PFSK-1 (cell line): ENCODE results near the gene PCDHGA6.

ENCODE experiments used
- FOXP2 ChIP-seq: optimal IDR thresholded peaks from 2 replicates; pipeline ENCODE3; 2011; ENCODE audit warnings: borderline replicate concordance, control low read depth, inconsistent platforms; ENCODE audit not compliant: insufficient read depth; ENCODE audit errors: extremely low read length, extremely low read depth
- POLR2AphosphoS5 ChIP-seq: IDR thresholded peaks from 2 replicates; pipeline ENCODE4 v1.6.1; 2012; ENCODE audit warnings: low read depth, mild to moderate bottlenecking, control low read depth, low read length, moderate library complexity
- SIN3A ChIP-seq: IDR thresholded peaks from 2 replicates; pipeline ENCODE4 v1.6.1; 2012; ENCODE audit warnings: mild to moderate bottlenecking, low read length, moderate library complexity, borderline replicate concordance; ENCODE audit not compliant: insufficient read depth
- TAF1 ChIP-seq: IDR thresholded peaks from 2 replicates; pipeline ENCODE4 v1.6.1; 2012; ENCODE audit warnings: low read length, control low read depth, borderline replicate concordance; ENCODE audit not compliant: insufficient read depth
- TF ChIP-seq, protein P1 (sequence below), 2 experiments: IDR thresholded peaks; 2 replicates each; pipeline versions ENCODE4 v1.6.1 to v1.8.0; 2011 to 2012; ENCODE audit warnings: low read depth in 2 of 2, low read length in 2 of 2, control low read depth in 1 of 2, inconsistent platforms in 1 of 2, mild to moderate bottlenecking in 1 of 2, moderate library complexity in 1 of 2; ENCODE audit not compliant: insufficient read depth in 1 of 2

DNA sequence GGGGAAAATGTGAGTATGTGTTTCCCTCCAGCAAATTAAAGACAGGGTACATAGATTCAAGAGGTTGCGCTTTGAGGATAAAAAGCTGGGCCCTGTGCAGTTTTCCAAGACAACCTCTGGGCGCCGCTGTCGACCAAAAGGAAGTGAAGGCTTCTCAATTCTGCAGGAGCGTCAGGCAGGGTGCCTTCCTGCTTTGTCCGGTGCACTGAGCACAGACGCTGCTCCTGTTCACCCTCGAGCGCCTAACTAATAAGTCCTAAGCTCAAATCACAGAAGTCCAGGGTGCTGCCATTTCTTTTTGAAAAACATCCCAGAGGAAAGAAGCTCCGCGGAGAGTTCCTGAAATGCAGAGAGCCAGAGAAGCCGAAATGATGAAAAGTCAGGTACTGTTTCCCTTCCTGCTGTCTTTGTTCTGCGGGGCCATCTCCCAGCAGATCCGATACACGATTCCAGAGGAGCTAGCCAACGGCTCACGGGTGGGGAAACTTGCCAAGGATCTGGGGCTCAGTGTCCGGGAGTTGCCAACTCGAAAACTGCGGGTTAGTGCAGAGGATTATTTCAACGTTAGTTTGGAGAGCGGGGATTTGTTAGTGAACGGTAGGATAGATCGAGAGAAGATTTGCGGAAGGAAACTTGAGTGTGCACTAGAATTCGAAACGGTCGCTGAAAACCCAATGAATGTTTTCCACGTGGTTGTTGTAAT lies 23.6 kb upstream of the PCDHGA6 start, which contains the start of gene PCDHGB1:
- TF ChIP-seq POLR2AphosphoS5, result peak; percentile 51; the same call in 1 of the 2 replicates
- TF ChIP-seq, protein P1, sequence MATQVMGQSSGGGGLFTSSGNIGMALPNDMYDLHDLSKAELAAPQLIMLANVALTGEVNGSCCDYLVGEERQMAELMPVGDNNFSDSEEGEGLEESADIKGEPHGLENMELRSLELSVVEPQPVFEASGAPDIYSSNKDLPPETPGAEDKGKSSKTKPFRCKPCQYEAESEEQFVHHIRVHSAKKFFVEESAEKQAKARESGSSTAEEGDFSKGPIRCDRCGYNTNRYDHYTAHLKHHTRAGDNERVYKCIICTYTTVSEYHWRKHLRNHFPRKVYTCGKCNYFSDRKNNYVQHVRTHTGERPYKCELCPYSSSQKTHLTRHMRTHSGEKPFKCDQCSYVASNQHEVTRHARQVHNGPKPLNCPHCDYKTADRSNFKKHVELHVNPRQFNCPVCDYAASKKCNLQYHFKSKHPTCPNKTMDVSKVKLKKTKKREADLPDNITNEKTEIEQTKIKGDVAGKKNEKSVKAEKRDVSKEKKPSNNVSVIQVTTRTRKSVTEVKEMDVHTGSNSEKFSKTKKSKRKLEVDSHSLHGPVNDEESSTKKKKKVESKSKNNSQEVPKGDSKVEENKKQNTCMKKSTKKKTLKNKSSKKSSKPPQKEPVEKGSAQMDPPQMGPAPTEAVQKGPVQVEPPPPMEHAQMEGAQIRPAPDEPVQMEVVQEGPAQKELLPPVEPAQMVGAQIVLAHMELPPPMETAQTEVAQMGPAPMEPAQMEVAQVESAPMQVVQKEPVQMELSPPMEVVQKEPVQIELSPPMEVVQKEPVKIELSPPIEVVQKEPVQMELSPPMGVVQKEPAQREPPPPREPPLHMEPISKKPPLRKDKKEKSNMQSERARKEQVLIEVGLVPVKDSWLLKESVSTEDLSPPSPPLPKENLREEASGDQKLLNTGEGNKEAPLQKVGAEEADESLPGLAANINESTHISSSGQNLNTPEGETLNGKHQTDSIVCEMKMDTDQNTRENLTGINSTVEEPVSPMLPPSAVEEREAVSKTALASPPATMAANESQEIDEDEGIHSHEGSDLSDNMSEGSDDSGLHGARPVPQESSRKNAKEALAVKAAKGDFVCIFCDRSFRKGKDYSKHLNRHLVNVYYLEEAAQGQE (IDR thresholded peaks at IDR 0.05; ENCODE audit: insufficient read depth in 1 of 2, low read depth in 2 of 2, low read length in 2 of 2), result no peak
- no peak for TF ChIP-seq SIN3A
- TF ChIP-seq TAF1, result no peak
- no peak for TF ChIP-seq FOXP2
